Measurements from ENCODE around the gene ZNF562. TPM values are rescaled to one million over a fixed set of nuclear protein-coding genes. Genes with fewer than 3 reads are reported as not detected.

Gene ZNF562
- 1.6 and 3.3 TPM in 2 replicates for total RNA-seq (ENCODE audit: low replicate concordance)

- peak; percentile 6 for DNase-seq (ENCODE audit: low spot score)
- no peak within 1 kb of the TSS for H3K4me2 ChIP-seq
- H4K20me1 ChIP-seq (ENCODE audit: low read depth), result no peaks in the 10 kb centered on the region
- Mint-ChIP-seq H3K4me3 (peak within 1 kb of the TSS; percentile 95), H3K27me3 (ENCODE audit: insufficient read depth, low read depth) (peaks cover 3% of the 10 kb centered on the region), H3K36me3 (peaks cover 32% of the 10 kb centered on the region), H3K9me3 (peaks cover 36% of the 10 kb centered on the region), H3K4me1 (no peaks in the 10 kb centered on the region), H3K27ac (peak within 1 kb of the TSS; percentile 100)
- H3K27me3 ChIP-seq, result no peaks in the 10 kb centered on the region
- no peaks in the 10 kb centered on the region for H3K79me2 ChIP-seq (ENCODE audit: low read depth)
- TF ChIP-seq EZH2phosphoT487 (IDR thresholded peaks at IDR 0.05) (no peak), EZH2 (IDR thresholded peaks at IDR 0.05) (no peak)
- TF ChIP-seq, protein P1, sequence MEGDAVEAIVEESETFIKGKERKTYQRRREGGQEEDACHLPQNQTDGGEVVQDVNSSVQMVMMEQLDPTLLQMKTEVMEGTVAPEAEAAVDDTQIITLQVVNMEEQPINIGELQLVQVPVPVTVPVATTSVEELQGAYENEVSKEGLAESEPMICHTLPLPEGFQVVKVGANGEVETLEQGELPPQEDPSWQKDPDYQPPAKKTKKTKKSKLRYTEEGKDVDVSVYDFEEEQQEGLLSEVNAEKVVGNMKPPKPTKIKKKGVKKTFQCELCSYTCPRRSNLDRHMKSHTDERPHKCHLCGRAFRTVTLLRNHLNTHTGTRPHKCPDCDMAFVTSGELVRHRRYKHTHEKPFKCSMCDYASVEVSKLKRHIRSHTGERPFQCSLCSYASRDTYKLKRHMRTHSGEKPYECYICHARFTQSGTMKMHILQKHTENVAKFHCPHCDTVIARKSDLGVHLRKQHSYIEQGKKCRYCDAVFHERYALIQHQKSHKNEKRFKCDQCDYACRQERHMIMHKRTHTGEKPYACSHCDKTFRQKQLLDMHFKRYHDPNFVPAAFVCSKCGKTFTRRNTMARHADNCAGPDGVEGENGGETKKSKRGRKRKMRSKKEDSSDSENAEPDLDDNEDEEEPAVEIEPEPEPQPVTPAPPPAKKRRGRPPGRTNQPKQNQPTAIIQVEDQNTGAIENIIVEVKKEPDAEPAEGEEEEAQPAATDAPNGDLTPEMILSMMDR (IDR thresholded peaks at IDR 0.05), result no peak
- H2AFZ ChIP-seq (replicated peaks), result no peak within 1 kb of the TSS
- H3K9ac ChIP-seq, result no peak within 1 kb of the TSS
- no peaks in the 10 kb centered on the region for H3F3A ChIP-seq (ENCODE audit: low read depth)
- no peak within 1 kb of the TSS for H3K4me3 ChIP-seq
- H3K27ac ChIP-seq, result no peak within 1 kb of the TSS
- no peaks in the 10 kb centered on the region for H3K36me3 ChIP-seq
- peaks cover 3% of the 10 kb centered on the region for H3K9me3 ChIP-seq (ENCODE audit: low read depth)
- H3K4me1 ChIP-seq, result no peaks in the 10 kb centered on the region
These were observed at the start of gene ZNF562 for GRCh38 chr19:9674663-9675357. TSS of gene ZNF562 (minus strand) at chr19:9675100. CDS start at chr19:9660744, 14,356 bp downstream.

DNA sequence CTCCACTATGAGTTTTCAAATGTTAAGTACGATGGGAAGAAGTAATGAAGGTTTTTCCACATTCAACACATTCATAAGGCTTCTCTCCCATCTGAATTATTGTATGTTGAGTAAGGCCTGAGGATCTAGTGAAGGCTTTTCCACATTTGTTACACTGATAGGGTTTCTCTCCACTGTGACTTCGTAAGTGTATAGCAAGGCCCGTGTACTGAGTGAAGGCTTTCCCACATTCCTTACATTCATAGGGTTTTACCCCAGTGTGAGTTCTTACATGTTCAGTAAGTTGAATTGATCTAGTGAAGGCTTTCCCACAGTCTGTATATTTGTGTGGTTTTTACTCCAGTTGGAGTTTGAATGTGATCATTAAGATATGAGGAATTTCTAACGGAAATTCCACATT, 49.3 kb upstream of the ZNF562 start:
- H3K27ac Mint-ChIP-seq, result no peak overlapping the region
- peaks cover 21% of the 10 kb centered on the region for H3K9me3 Mint-ChIP-seq

DNA sequence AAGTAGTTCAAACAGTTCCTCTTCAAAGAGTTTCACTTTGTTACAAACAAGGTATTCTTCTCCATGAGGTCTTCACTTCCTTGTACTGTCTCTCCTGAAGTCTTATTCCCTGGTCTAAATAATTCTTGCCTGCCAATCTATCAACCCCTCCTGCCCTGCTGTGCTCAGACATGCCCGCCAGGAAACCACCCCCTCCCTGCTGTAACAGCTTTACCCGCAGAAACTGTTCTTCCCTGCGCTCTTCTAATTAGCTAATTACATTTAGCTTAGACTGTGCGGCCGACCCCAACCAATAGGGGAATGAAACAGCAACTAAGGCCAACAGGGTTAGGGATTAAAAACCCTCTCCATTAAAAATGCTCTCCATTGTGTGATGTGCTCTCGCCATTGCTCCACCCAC, 47.0 kb upstream of the ZNF562 start:
- H3K27me3 ChIP-seq, result no peaks in the 10 kb centered on the region
- H3K4me1 ChIP-seq, result peaks cover 28% of the 10 kb centered on the region
- no peak for TF ChIP-seq EZH2phosphoT487 (IDR thresholded peaks at IDR 0.05)
- no peak for TF ChIP-seq EZH2 (IDR thresholded peaks at IDR 0.05)
- TF ChIP-seq, protein P1 (IDR thresholded peaks at IDR 0.05), result no peak
- Mint-ChIP-seq H3K27me3 (ENCODE audit: insufficient read depth, low read depth) (peaks cover 7% of the 10 kb centered on the region), H3K9me3 (peaks cover 16% of the 10 kb centered on the region), H3K36me3 (no peaks in the 10 kb centered on the region), H3K27ac (no peak overlapping the region), H3K4me3 (no peak overlapping the region), H3K4me1 (peaks cover 21% of the 10 kb centered on the region)
- peak overlapping the region; percentile 17 for H3K4me3 ChIP-seq
- H3K4me2 ChIP-seq, result peak overlapping the region; percentile 52
- peak overlapping the region; percentile 31 for H3K27ac ChIP-seq
- H3F3A ChIP-seq (ENCODE audit: low read depth), result peaks cover 19% of the 10 kb centered on the region
- H3K9me3 ChIP-seq (ENCODE audit: low read depth), result peaks cover 11% of the 10 kb centered on the region
- no peaks in the 10 kb centered on the region for H3K79me2 ChIP-seq (ENCODE audit: low read depth)
- no peaks in the 10 kb centered on the region for H4K20me1 ChIP-seq (ENCODE audit: low read depth)
- no peak overlapping the region for H3K9ac ChIP-seq
- DNase-seq (ENCODE audit: low spot score), result peak; percentile 75
- H3K36me3 ChIP-seq, result no peaks in the 10 kb centered on the region
- H2AFZ ChIP-seq (replicated peaks), result no peak overlapping the region

More for the DNA sequence above, 49.3 kb upstream of the ZNF562 start:
- peaks cover 11% of the 10 kb centered on the region for H3K9me3 ChIP-seq (ENCODE audit: low read depth)
- no peaks in the 10 kb centered on the region for H3K27me3 ChIP-seq
- Mint-ChIP-seq H3K4me1 (peaks cover 16% of the 10 kb centered on the region), H3K36me3 (no peaks in the 10 kb centered on the region), H3K4me3 (no peak overlapping the region), H3K27me3 (ENCODE audit: insufficient read depth, low read depth) (peaks cover 6% of the 10 kb centered on the region)
- peaks cover 19% of the 10 kb centered on the region for H3F3A ChIP-seq (ENCODE audit: low read depth)
- H3K27ac ChIP-seq, result no peak overlapping the region
- no peak overlapping the region for H3K4me2 ChIP-seq
- H3K9ac ChIP-seq, result no peak overlapping the region
- H3K36me3 ChIP-seq, result no peaks in the 10 kb centered on the region
- TF ChIP-seq EZH2 (IDR thresholded peaks at IDR 0.05), result no peak
- no peak overlapping the region for H2AFZ ChIP-seq (replicated peaks)
- no peak for DNase-seq (ENCODE audit: low spot score)
- H3K4me3 ChIP-seq, result no peak overlapping the region
- H3K4me1 ChIP-seq, result peaks cover 28% of the 10 kb centered on the region
- H4K20me1 ChIP-seq (ENCODE audit: low read depth), result no peaks in the 10 kb centered on the region
- H3K79me2 ChIP-seq (ENCODE audit: low read depth), result no peaks in the 10 kb centered on the region

GRCh38 chr19:9720541-9720940, 45.6 kb upstream of the ZNF562 start:
- Histone ChIP-seq H3K4me1 (peaks cover 28% of the 10 kb centered on the region), H4K20me1 (ENCODE audit: low read depth) (no peaks in the 10 kb centered on the region), H3K79me2 (ENCODE audit: low read depth) (no peaks in the 10 kb centered on the region), H2AFZ (replicated peaks) (no peak overlapping the region), H3K27me3 (no peaks in the 10 kb centered on the region), H3F3A (ENCODE audit: low read depth) (peaks cover 19% of the 10 kb centered on the region), H3K4me2 (peak overlapping the region; percentile 52), H3K27ac (no peak overlapping the region), H3K9me3 (ENCODE audit: low read depth) (peaks cover 11% of the 10 kb centered on the region), H3K36me3 (no peaks in the 10 kb centered on the region), H3K9ac (no peak overlapping the region), H3K4me3 (no peak overlapping the region)
- Mint-ChIP-seq H3K36me3 (no peaks in the 10 kb centered on the region), H3K27me3 (ENCODE audit: insufficient read depth, low read depth) (peaks cover 7% of the 10 kb centered on the region), H3K4me3 (no peak overlapping the region), H3K4me1 (peaks cover 31% of the 10 kb centered on the region), H3K27ac (peak overlapping the region; percentile 74), H3K9me3 (peaks cover 15% of the 10 kb centered on the region)
- TF ChIP-seq EZH2phosphoT487 (IDR thresholded peaks at IDR 0.05), result no peak
- no peak for TF ChIP-seq EZH2 (IDR thresholded peaks at IDR 0.05)
- DNase-seq (ENCODE audit: low spot score), result peak; percentile 60

Data from neural progenitor cell (in vitro differentiated cells).